HEK293 (cell line): ENCODE measurements around the gene SYT6.

Experiments
- CTCF ChIA-PET: fragments of 350-600 bp; formaldehyde crosslinking; extraction: SDS; loops from one replicate; lab custom pipeline; 2021; ENCODE audit warnings: antibody characterized with exemption; lab: Yijun Ruan, JAX
- POLR2A ChIA-PET: fragments of 300-600 bp; formaldehyde crosslinking; extraction: SDS; loops from one replicate; lab custom pipeline; 2020; ENCODE audit warnings: antibody characterized with exemption, inconsistent platforms; lab: Yijun Ruan, JAX
- H3K27ac ChIP-seq: fragments of 200-500 bp; sonication (Bioruptor generic); 2 replicates; pipeline ENCODE4 v1.5.1; 2014; ENCODE audit warnings: low read depth, low read length, control low read depth, inconsistent platforms; ENCODE audit errors: extremely low read depth
- H3K36me3 ChIP-seq, 2 experiments: fragments of 200-500 bp in 1 of 2; sonication (Bioruptor generic) in 1 of 2; 1 replicate in 1 of 2; 2 replicates in 1 of 2; pipeline ENCODE4 v1.5.1; 2014 to 2017; ENCODE audit warnings: inconsistent platforms in 2 of 2, low read length in 2 of 2; ENCODE audit not compliant: control insufficient read depth in 2 of 2, insufficient read depth in 1 of 2
- H3K4me1 ChIP-seq: fragments of 200-500 bp; sonication (Bioruptor generic); 2 replicates; pipeline ENCODE4 v1.5.1; 2014; ENCODE audit warnings: mild to moderate bottlenecking, low read length, inconsistent platforms; ENCODE audit not compliant: control insufficient read depth, insufficient read depth
- H3K4me3 ChIP-seq: 2 replicates; pipeline ENCODE4 v1.5.1; 2011; ENCODE audit warnings: low read depth, mild to moderate bottlenecking, control low read depth, low read length, moderate library complexity
- H3K9me3 ChIP-seq: fragments of 200-500 bp; sonication (Bioruptor generic); 2 replicates; pipeline ENCODE4 v1.5.1; 2014; ENCODE audit warnings: low read depth, low read length, inconsistent platforms; ENCODE audit not compliant: control insufficient read depth, insufficient read depth
- FEZF1 ChIP-seq: fragments of 450-650 bp; formaldehyde crosslinking; IDR thresholded peaks from 2 replicates; pipeline ENCODE4 v1.5.1; 2016; ENCODE audit warnings: missing biosample characterization, missing genetic modification characterization
- KLF9 ChIP-seq: fragments of 450-650 bp; formaldehyde crosslinking; IDR thresholded peaks from 2 replicates; pipeline ENCODE4 v1.5.1; 2016; ENCODE audit warnings: missing biosample characterization, missing genetic modification characterization, low read depth
- SALL2 ChIP-seq: fragments of 450-650 bp; formaldehyde crosslinking; IDR thresholded peaks from 2 replicates; pipeline ENCODE4 v1.5.0; 2017; ENCODE audit warnings: missing biosample characterization, mild to moderate bottlenecking, missing genetic modification characterization, borderline replicate concordance
- SCRT1 ChIP-seq: fragments of 450-650 bp; formaldehyde crosslinking; IDR thresholded peaks from 2 replicates; pipeline ENCODE4 v1.5.1; 2016; ENCODE audit warnings: missing biosample characterization, missing genetic modification characterization, borderline replicate concordance
- SP7 ChIP-seq: fragments of 450-650 bp; formaldehyde crosslinking; IDR thresholded peaks from 2 replicates; pipeline ENCODE4 v1.5.1; 2016; ENCODE audit warnings: missing biosample characterization, missing genetic modification characterization
- ZFP37 ChIP-seq: fragments of 450-650 bp; formaldehyde crosslinking; IDR thresholded peaks from 2 replicates; pipeline ENCODE4 v1.5.1; 2016; ENCODE audit warnings: missing biosample characterization, missing genetic modification characterization
- ZNF112 ChIP-seq: fragments of 450-650 bp; formaldehyde crosslinking; IDR thresholded peaks from 2 replicates; pipeline ENCODE4 v1.5.0; 2017; ENCODE audit warnings: missing biosample characterization, missing genetic modification characterization
- ZNF114 ChIP-seq: fragments of 450-650 bp; formaldehyde crosslinking; IDR thresholded peaks from 2 replicates; pipeline ENCODE4 v1.5.0; 2017; ENCODE audit warnings: missing biosample characterization, missing genetic modification characterization
- ZNF184 ChIP-seq: fragments of 450-650 bp; IDR thresholded peaks from 2 replicates; pipeline ENCODE4 v1.5.1; 2018; ENCODE audit warnings: missing biosample characterization, mild to moderate bottlenecking, missing genetic modification characterization
- ZNF202 ChIP-seq: fragments of 450-650 bp; formaldehyde crosslinking; IDR thresholded peaks from 2 replicates; pipeline ENCODE4 v1.5.1; 2016; ENCODE audit warnings: missing biosample characterization, missing genetic modification characterization, borderline replicate concordance
- ZNF530 ChIP-seq: fragments of 450-650 bp; formaldehyde crosslinking; IDR thresholded peaks from 2 replicates; pipeline ENCODE4 v1.5.1; 2016; ENCODE audit warnings: low read depth, missing biosample characterization, missing genetic modification characterization
- ZNF621 ChIP-seq: fragments of 450-650 bp; formaldehyde crosslinking; IDR thresholded peaks from 2 replicates; pipeline ENCODE4 v1.5.1; 2017; ENCODE audit warnings: missing biosample characterization, missing genetic modification characterization
- ZNF623 ChIP-seq: fragments of 450-650 bp; formaldehyde crosslinking; IDR thresholded peaks from 2 replicates; pipeline ENCODE4 v1.5.1; 2016; ENCODE audit warnings: missing biosample characterization, missing genetic modification characterization
- ZNF624 ChIP-seq: fragments of 450-650 bp; formaldehyde crosslinking; IDR thresholded peaks from 2 replicates; pipeline ENCODE4 v1.5.1; 2017; ENCODE audit warnings: missing biosample characterization, missing genetic modification characterization
- ZNF629 ChIP-seq: fragments of 450-650 bp; formaldehyde crosslinking; IDR thresholded peaks from 2 replicates; pipeline ENCODE4 v1.5.1; 2017; ENCODE audit warnings: missing biosample characterization, missing genetic modification characterization
- ZNF670 ChIP-seq: fragments of 450-650 bp; formaldehyde crosslinking; IDR thresholded peaks from 2 replicates; pipeline ENCODE4 v1.5.1; 2016; ENCODE audit warnings: missing biosample characterization, missing genetic modification characterization, low read depth
- ZNF776 ChIP-seq: fragments of 450-650 bp; formaldehyde crosslinking; IDR thresholded peaks from 2 replicates; pipeline ENCODE4 v1.5.0; 2017; ENCODE audit warnings: missing biosample characterization, missing genetic modification characterization, borderline replicate concordance
- TF ChIP-seq, protein P1 (sequence below): fragments of 450-650 bp; formaldehyde crosslinking; IDR thresholded peaks from 2 replicates; pipeline ENCODE4 v1.5.1; 2016; ENCODE audit warnings: missing biosample characterization, missing genetic modification characterization, borderline replicate concordance
- TF ChIP-seq, protein P2 (sequence below): fragments of 450-650 bp; formaldehyde crosslinking; IDR thresholded peaks from 2 replicates; pipeline ENCODE4; 2016; ENCODE audit warnings: missing biosample characterization, missing genetic modification characterization
- TF ChIP-seq, protein P3 (sequence below): fragments of 450-650 bp; formaldehyde crosslinking; IDR thresholded peaks from 2 replicates; pipeline ENCODE4 v1.5.1; 2016; ENCODE audit warnings: missing biosample characterization, missing genetic modification characterization
- TF ChIP-seq, protein P4 (sequence below): fragments of 450-650 bp; formaldehyde crosslinking; IDR thresholded peaks from 2 replicates; pipeline ENCODE4 v1.5.0; 2017; ENCODE audit warnings: missing biosample characterization, missing genetic modification characterization, borderline replicate concordance
- TF ChIP-seq, protein P5 (sequence below): fragments of 450-650 bp; formaldehyde crosslinking; IDR thresholded peaks from 2 replicates; pipeline ENCODE4 v1.5.1; 2017; ENCODE audit warnings: missing biosample characterization, missing genetic modification characterization
- TF ChIP-seq, protein P6 (sequence below): fragments of 450-650 bp; formaldehyde crosslinking; IDR thresholded peaks from 2 replicates; pipeline ENCODE4 v1.5.1; 2016; ENCODE audit warnings: missing biosample characterization, missing genetic modification characterization, low read depth

The SYT6 gene

DNA sequence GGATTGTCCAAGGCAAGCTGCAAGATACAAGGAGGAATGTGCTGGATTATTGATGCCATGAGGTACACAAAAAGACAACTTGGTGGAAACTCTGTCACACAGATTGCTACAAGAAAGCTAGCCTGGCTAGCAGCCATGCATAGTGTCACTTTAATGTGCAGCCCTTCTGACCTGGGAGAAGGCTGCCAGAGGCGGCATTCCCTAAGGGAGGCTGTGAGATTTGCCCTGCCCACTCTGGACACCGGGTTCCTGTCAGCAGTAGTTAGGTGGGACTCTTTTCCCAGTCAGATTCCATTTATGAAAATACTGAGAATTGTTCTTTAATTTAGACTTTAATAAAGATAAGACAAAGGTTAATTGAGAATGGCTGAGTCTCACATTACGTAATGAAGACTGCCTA lies 47.8 kb upstream of the SYT6 start (continued):
- TF ChIP-seq, protein P1, sequence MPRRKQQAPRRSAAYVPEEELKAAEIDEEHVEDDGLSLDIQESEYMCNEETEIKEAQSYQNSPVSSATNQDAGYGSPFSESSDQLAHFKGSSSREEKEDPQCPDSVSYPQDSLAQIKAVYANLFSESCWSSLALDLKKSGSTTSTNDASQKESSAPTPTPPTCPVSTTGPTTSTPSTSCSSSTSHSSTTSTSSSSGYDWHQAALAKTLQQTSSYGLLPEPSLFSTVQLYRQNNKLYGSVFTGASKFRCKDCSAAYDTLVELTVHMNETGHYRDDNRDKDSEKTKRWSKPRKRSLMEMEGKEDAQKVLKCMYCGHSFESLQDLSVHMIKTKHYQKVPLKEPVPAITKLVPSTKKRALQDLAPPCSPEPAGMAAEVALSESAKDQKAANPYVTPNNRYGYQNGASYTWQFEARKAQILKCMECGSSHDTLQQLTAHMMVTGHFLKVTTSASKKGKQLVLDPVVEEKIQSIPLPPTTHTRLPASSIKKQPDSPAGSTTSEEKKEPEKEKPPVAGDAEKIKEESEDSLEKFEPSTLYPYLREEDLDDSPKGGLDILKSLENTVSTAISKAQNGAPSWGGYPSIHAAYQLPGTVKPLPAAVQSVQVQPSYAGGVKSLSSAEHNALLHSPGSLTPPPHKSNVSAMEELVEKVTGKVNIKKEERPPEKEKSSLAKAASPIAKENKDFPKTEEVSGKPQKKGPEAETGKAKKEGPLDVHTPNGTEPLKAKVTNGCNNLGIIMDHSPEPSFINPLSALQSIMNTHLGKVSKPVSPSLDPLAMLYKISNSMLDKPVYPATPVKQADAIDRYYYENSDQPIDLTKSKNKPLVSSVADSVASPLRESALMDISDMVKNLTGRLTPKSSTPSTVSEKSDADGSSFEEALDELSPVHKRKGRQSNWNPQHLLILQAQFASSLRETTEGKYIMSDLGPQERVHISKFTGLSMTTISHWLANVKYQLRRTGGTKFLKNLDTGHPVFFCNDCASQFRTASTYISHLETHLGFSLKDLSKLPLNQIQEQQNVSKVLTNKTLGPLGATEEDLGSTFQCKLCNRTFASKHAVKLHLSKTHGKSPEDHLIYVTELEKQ (tag by site-specific recombination): no peak
- no peak for TF ChIP-seq ZNF184 (tag by site-specific recombination)
- no peak for TF ChIP-seq ZNF776 (tag by site-specific recombination)
- no peak for TF ChIP-seq ZNF670
- TF ChIP-seq, protein P2, sequence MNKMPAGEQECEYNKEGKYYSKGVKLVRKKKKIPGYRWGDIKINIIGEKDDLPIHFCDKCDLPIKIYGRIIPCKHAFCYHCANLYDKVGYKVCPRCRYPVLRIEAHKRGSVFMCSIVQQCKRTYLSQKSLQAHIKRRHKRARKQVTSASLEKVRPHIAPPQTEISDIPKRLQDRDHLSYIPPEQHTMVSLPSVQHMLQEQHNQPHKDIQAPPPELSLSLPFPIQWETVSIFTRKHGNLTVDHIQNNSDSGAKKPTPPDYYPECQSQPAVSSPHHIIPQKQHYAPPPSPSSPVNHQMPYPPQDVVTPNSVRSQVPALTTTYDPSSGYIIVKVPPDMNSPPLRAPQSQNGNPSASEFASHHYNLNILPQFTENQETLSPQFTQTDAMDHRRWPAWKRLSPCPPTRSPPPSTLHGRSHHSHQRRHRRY (tag by site-specific recombination): no peak
- TF ChIP-seq ZNF114 (tag by site-specific recombination): no peak
- TF ChIP-seq, protein P3, sequence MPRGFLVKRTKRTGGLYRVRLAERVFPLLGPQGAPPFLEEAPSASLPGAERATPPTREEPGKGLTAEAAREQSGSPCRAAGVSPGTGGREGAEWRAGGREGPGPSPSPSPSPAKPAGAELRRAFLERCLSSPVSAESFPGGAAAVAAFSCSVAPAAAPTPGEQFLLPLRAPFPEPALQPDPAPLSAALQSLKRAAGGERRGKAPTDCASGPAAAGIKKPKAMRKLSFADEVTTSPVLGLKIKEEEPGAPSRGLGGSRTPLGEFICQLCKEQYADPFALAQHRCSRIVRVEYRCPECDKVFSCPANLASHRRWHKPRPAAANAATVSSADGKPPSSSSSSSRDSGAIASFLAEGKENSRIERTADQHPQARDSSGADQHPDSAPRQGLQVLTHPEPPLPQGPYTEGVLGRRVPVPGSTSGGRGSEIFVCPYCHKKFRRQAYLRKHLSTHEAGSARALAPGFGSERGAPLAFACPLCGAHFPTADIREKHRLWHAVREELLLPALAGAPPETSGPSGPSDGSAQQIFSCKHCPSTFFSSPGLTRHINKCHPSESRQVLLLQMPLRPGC (tag by site-specific recombination): no peak
- no peak for TF ChIP-seq SP7 (tag by site-specific recombination)

DNA sequence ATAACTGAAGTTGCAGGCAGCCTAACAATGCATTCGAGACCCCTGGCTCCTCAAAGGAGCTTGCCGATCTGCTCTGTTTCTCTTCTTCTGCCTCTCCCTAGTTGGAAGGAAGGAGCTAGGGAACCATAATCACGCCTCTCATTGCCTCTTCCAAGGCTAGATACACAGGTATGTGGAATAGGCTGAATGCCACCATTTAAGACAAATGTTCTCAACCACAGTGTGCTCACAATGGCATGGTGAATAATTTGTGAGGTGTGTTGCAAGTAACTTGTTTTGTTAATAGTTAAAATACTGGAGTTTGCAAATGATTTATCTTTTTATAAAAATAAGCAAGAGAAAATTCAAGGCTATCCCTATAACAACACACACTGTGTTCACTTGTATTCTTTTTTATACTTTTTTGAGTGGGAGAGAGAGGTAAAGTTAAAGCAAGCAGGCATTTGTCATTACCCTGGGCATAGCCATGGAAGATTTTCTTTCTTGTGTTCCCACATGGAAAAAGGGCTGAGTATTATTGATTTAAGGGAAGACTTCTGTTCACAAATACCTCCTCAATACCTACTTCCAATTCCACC lies 45.4 kb upstream of the SYT6 start:
- H3K9me3 ChIP-seq: no peaks in the 10 kb centered on the region
- POLR2A ChIA-PET: no interaction called here
- no peak overlapping the region for H3K27ac ChIP-seq
- CTCF ChIA-PET: interaction anchor here (0.6 kb wide), 1 partner anchor 84 kb away, joined by 4 read pairs; no protein-coding TSS in a partner anchor
- no peak overlapping the region for H3K4me3 ChIP-seq
- H3K36me3 ChIP-seq: no peaks in the 10 kb centered on the region
- H3K4me1 ChIP-seq: no peaks in the 10 kb centered on the region
- TF ChIP-seq SP7 (tag by site-specific recombination) (no peak), ZNF202 (tag by site-specific recombination) (no peak), ZNF621 (tag by site-specific recombination) (no peak), FEZF1 (tag by site-specific recombination) (no peak), ZFP37 (tag by site-specific recombination) (no peak), ZNF112 (tag by site-specific recombination) (no peak), ZNF530 (tag by site-specific recombination) (no peak), SCRT1 (no peak), ZNF629 (tag by site-specific recombination) (no peak), KLF9 (tag by site-specific recombination) (no peak), ZNF624 (no peak), SALL2 (no peak), ZNF623 (tag by site-specific recombination) (no peak)
- TF ChIP-seq, protein P4, sequence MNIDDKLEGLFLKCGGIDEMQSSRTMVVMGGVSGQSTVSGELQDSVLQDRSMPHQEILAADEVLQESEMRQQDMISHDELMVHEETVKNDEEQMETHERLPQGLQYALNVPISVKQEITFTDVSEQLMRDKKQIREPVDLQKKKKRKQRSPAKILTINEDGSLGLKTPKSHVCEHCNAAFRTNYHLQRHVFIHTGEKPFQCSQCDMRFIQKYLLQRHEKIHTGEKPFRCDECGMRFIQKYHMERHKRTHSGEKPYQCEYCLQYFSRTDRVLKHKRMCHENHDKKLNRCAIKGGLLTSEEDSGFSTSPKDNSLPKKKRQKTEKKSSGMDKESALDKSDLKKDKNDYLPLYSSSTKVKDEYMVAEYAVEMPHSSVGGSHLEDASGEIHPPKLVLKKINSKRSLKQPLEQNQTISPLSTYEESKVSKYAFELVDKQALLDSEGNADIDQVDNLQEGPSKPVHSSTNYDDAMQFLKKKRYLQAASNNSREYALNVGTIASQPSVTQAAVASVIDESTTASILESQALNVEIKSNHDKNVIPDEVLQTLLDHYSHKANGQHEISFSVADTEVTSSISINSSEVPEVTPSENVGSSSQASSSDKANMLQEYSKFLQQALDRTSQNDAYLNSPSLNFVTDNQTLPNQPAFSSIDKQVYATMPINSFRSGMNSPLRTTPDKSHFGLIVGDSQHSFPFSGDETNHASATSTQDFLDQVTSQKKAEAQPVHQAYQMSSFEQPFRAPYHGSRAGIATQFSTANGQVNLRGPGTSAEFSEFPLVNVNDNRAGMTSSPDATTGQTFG: no peak
- TF ChIP-seq, protein P5, sequence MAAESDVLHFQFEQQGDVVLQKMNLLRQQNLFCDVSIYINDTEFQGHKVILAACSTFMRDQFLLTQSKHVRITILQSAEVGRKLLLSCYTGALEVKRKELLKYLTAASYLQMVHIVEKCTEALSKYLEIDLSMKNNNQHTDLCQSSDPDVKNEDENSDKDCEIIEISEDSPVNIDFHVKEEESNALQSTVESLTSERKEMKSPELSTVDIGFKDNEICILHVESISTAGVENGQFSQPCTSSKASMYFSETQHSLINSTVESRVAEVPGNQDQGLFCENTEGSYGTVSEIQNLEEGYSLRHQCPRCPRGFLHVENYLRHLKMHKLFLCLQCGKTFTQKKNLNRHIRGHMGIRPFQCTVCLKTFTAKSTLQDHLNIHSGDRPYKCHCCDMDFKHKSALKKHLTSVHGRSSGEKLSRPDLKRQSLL: no peak
- TF ChIP-seq, protein P6, sequence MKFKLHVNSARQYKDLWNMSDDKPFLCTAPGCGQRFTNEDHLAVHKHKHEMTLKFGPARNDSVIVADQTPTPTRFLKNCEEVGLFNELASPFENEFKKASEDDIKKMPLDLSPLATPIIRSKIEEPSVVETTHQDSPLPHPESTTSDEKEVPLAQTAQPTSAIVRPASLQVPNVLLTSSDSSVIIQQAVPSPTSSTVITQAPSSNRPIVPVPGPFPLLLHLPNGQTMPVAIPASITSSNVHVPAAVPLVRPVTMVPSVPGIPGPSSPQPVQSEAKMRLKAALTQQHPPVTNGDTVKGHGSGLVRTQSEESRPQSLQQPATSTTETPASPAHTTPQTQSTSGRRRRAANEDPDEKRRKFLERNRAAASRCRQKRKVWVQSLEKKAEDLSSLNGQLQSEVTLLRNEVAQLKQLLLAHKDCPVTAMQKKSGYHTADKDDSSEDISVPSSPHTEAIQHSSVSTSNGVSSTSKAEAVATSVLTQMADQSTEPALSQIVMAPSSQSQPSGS (tag by site-specific recombination): no peak
